Calu3 (cell line): ENCODE data around the gene CRACDL. TPM values are rescaled to one million over a fixed set of nuclear protein-coding genes. Genes with fewer than 3 reads are reported as not detected.

Experiments
- BruUV-seq: library from RNA; stranded (reverse); fragments of 400-500 nt; replicated peaks from 2 replicates; lab custom pipeline; 2021; lab: Mats Ljungman, UMichigan
- CTCF ChIA-PET: fragments of 300-600 bp; sonication (Branson Sonifier 250); formaldehyde crosslinking; loops from one replicate; lab custom pipeline; 2022; ENCODE audit warnings: antibody characterized with exemption; lab: Charles Lee
- DNase-seq: peaks from one replicate; pipeline ENCODE4 v3.0.0; 2022
- H3K27ac Mint-ChIP-seq: one replicate; pipeline ENCODE4 v1.8.0; 2022; ENCODE audit warnings: mixed read lengths; ENCODE audit not compliant: unreplicated experiment
- H3K27me3 Mint-ChIP-seq: one replicate; pipeline ENCODE4 v1.8.0; 2022; ENCODE audit warnings: mixed read lengths; ENCODE audit not compliant: unreplicated experiment
- H3K36me3 Mint-ChIP-seq: one replicate; pipeline ENCODE4 v1.8.0; 2022; ENCODE audit warnings: mild to moderate bottlenecking, moderate library complexity, mixed read lengths; ENCODE audit not compliant: insufficient read depth, unreplicated experiment
- H3K4me1 Mint-ChIP-seq: one replicate; pipeline ENCODE4 v1.8.0; 2022; ENCODE audit warnings: mild to moderate bottlenecking, low read depth, mixed read lengths; ENCODE audit not compliant: unreplicated experiment
- H3K4me3 Mint-ChIP-seq: one replicate; pipeline ENCODE4 v1.8.0; 2022; ENCODE audit warnings: mild to moderate bottlenecking, low read depth, moderate library complexity, mixed read lengths; ENCODE audit not compliant: unreplicated experiment
- H3K9me3 Mint-ChIP-seq: one replicate; pipeline ENCODE4 v1.8.0; 2022; ENCODE audit warnings: low read depth, mixed read lengths; ENCODE audit not compliant: unreplicated experiment
- intact Hi-C: fragments of 100-400 bp; cut with micrococcal nuclease; formaldehyde crosslinking; loops from one replicate; pipeline ENCODE4 v1.10.0; 2022; ENCODE audit not compliant: unreplicated experiment
- total RNA-seq: library from RNA; stranded (reverse); gene quantifications from 2 replicates; pipeline ENCODE4 v1.2.3, GENCODE V29; 2022
- TF ChIP-seq, protein P1 (sequence below): fragments of 200-600 bp; IDR thresholded peaks from one replicate; pipeline ENCODE4 v1.8.0; 2022; ENCODE audit warnings: antibody characterized with exemption; ENCODE audit not compliant: unreplicated experiment

Gene CRACDL
- total RNA-seq, 1 experiment from 2014 or later = 16.2 TPM

- TF ChIP-seq, protein P1, sequence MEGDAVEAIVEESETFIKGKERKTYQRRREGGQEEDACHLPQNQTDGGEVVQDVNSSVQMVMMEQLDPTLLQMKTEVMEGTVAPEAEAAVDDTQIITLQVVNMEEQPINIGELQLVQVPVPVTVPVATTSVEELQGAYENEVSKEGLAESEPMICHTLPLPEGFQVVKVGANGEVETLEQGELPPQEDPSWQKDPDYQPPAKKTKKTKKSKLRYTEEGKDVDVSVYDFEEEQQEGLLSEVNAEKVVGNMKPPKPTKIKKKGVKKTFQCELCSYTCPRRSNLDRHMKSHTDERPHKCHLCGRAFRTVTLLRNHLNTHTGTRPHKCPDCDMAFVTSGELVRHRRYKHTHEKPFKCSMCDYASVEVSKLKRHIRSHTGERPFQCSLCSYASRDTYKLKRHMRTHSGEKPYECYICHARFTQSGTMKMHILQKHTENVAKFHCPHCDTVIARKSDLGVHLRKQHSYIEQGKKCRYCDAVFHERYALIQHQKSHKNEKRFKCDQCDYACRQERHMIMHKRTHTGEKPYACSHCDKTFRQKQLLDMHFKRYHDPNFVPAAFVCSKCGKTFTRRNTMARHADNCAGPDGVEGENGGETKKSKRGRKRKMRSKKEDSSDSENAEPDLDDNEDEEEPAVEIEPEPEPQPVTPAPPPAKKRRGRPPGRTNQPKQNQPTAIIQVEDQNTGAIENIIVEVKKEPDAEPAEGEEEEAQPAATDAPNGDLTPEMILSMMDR = no peak
- BruUV-seq = no TSS peak
- DNase-seq = no peak
- CTCF ChIA-PET = no interaction called here
- H3K36me3 Mint-ChIP-seq = no peaks in the 10 kb centered on the region
- intact Hi-C loops = no loop called here
- H3K27me3 Mint-ChIP-seq = peaks cover 18% of the 10 kb centered on the region
- no peak overlapping the region for H3K27ac Mint-ChIP-seq
- H3K4me3 Mint-ChIP-seq = no peak overlapping the region
- no peaks in the 10 kb centered on the region for H3K9me3 Mint-ChIP-seq
- H3K4me1 Mint-ChIP-seq = peaks cover 8% of the 10 kb centered on the region
Observed at GRCh38 chr2:98903064-98903355, 33.0 kb downstream of the CRACDL start.

GRCh38 chr2:98902209-98903063 is 33.6 kb downstream of the CRACDL start:
- H3K27me3 Mint-ChIP-seq = peaks cover 18% of the 10 kb centered on the region
- H3K27ac Mint-ChIP-seq = no peak overlapping the region
- intact Hi-C loops = no loop called here
- no peak overlapping the region for H3K4me3 Mint-ChIP-seq
- DNase-seq = no peak
- peaks cover 8% of the 10 kb centered on the region for H3K4me1 Mint-ChIP-seq
- no TSS peak for BruUV-seq
- no peaks in the 10 kb centered on the region for H3K36me3 Mint-ChIP-seq
- CTCF ChIA-PET = no interaction called here
- no peaks in the 10 kb centered on the region for H3K9me3 Mint-ChIP-seq
- TF ChIP-seq, protein P1 = no peak

DNA sequence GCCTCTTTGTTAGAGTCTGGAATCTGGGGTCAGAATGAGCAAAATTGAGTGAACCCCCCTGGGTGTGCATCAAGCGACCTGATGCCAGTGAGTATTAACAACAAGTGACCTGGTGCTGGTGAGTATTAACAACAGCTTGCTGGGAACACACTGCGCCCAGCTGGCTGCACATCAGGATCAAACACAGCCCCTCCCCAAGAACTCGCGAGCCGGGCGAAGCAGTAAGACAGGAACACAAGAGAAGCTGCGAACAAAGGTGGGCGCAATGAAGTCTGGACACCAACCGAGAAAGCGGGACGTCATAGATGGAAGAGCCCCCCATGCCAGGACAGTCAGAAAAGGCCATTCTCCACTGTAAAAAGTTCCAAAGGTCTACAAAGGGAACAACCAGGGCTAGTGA is 34.3 kb downstream of the CRACDL start:
- TF ChIP-seq, protein P1 = no peak
- CTCF ChIA-PET = no interaction called here
- Mint-ChIP-seq H3K27me3 (peaks cover 18% of the 10 kb centered on the region), H3K4me1 (peaks cover 8% of the 10 kb centered on the region), H3K27ac (no peak overlapping the region), H3K36me3 (no peaks in the 10 kb centered on the region), H3K9me3 (no peaks in the 10 kb centered on the region), H3K4me3 (no peak overlapping the region)
- no TSS peak for BruUV-seq
- intact Hi-C loops = no loop called here
- no peak for DNase-seq

DNA sequence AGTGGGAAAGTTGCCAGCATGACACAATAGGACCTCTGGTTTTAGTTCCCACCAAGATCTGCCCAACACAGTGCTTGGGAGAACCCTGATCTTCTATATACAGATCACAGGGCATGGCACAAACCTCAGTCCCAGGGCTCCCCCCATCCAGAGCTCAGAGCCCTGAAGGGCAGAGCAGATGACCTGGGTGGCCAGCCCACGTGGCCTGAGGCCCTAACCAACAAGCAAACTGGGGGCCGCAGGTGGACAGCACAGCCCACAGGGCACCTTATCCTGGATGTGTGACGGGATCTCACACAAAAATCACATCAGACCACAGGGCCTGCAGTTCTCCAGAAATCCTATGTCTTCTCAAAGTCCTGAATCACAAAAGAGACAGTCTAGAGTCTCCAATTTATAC is 34.7 kb downstream of the CRACDL start:
- H3K27ac Mint-ChIP-seq = no peak overlapping the region
- TF ChIP-seq, protein P1 = no peak
- BruUV-seq = no TSS peak
- no peak overlapping the region for H3K4me3 Mint-ChIP-seq
- DNase-seq = no peak
- intact Hi-C loops = no loop called here
- H3K9me3 Mint-ChIP-seq = no peaks in the 10 kb centered on the region
- no peaks in the 10 kb centered on the region for H3K36me3 Mint-ChIP-seq
- peaks cover 8% of the 10 kb centered on the region for H3K4me1 Mint-ChIP-seq
- peaks cover 18% of the 10 kb centered on the region for H3K27me3 Mint-ChIP-seq
- CTCF ChIA-PET = no interaction called here
